Psoas muscle (tissue), 8 donors: ENCODE measurements around the gene KRTAP4-7. TPM values are rescaled to one million over a fixed set of nuclear protein-coding genes. Genes with fewer than 3 reads are reported as not detected.
"Not testable (repeated sequence)": the region's sequence is repeated elsewhere in the genome, so short reads cannot be mapped to it uniquely, and the experiment has no call there.

Experiments
- ATAC-seq, 4 donors: fragments of 200-7000 bp; cut with Tn5 transposase; one replicate each; pipeline ENCODE4 v1.9.1; 2020; ENCODE audit warnings: moderate library complexity in 3 of 4, mild to moderate bottlenecking in 2 of 4
- DNase-seq, 2 donors: peaks; one replicate each; pipeline ENCODE4 v3.0.0-alpha.2; 2020
- H3K27ac ChIP-seq: fragments of 200-600 bp; one replicate; pipeline ENCODE4 v1.8.0; 2022
- H3K27me3 ChIP-seq, 3 donors: fragments of 200-600 bp in 1 of 3; one replicate each; pipeline versions ENCODE4 v1.6.1 to v1.8.0; 2013 to 2022; ENCODE audit warnings: low read length in 2 of 3, mild to moderate bottlenecking in 2 of 3, moderate library complexity in 1 of 3; ENCODE audit not compliant: insufficient read depth in 3 of 3
- H3K36me3 ChIP-seq, 2 donors: fragments of 200-600 bp in 1 of 2; one replicate each; pipeline versions ENCODE4 v1.6.1 to v1.8.0; 2013 to 2022; ENCODE audit warnings: low read depth in 1 of 2, mild to moderate bottlenecking in 1 of 2, moderate library complexity in 1 of 2; ENCODE audit not compliant: insufficient read depth in 1 of 2
- H3K4me1 ChIP-seq: fragments of 200-600 bp; one replicate; pipeline ENCODE4 v1.8.0; 2022
- H3K4me3 ChIP-seq: fragments of 200-600 bp; one replicate; pipeline ENCODE4 v1.8.0; 2022; ENCODE audit warnings: mild to moderate bottlenecking
- H3K9me3 ChIP-seq: fragments of 200-600 bp; one replicate; pipeline ENCODE4 v1.8.0; 2022
- WGBS, 3 donors: extraction: QIAGEN DNeasy Blood & Tissue Kit; methylation state at CpG; one replicate each; pipeline versions ENCODE4 v1.1.6 to v1.1.7; 2013; 5-methylcytosine and 5-hydroxymethylcytosine counted together
- intact Hi-C, 2 donors: fragments of 100-400 bp; cut with DNase I; formaldehyde crosslinking; loops; one replicate each; pipeline versions ENCODE4 v1.11.0 to v1.14.2; 2022
- polyA plus RNA-seq, 3 donors: library from polyadenylated mRNA; stranded (reverse); fragments of 200-250 nt; gene quantifications; one replicate each; pipeline ENCODE4 v1.2.3, GENCODE V29; 2013
- total RNA-seq, 4 donors: library from RNA; stranded (reverse); fragmentation: NEBNext Ultra II Directional in 2 of 4; extraction: Animal tissue kit (Norgen Biotek cat#: 25700) in 2 of 4; gene quantifications; one replicate each; pipeline versions ENCODE4 v1.2.1 to v1.2.4, GENCODE V29; 2021 to 2023
- TF ChIP-seq, protein P1 (sequence below): fragments of 200-600 bp; IDR thresholded peaks from one replicate; pipeline ENCODE4 v1.8.0; 2022; ENCODE audit warnings: antibody characterized with exemption
- donor health status: healthy with polysubstance abuse.
- donor health status: DM: no; HTN: no; CAD: no; lungs with moderate emphysema.
- donor health status: Bipolar disorder and iron deficiency.
- donor health status: healthy.
- donor health status: DM: yes; HTN: yes; CAD: no.
- donor health status: DM: no; HTN: no; CAD: no.
- donor health status: DM: no; HTN: no; CAD: no.
- donor health status: DM: yes; HTN: yes; CAD: no.

Gene KRTAP4-7
- total and polyA plus RNA-seq, 7 donors = not detected

DNA sequence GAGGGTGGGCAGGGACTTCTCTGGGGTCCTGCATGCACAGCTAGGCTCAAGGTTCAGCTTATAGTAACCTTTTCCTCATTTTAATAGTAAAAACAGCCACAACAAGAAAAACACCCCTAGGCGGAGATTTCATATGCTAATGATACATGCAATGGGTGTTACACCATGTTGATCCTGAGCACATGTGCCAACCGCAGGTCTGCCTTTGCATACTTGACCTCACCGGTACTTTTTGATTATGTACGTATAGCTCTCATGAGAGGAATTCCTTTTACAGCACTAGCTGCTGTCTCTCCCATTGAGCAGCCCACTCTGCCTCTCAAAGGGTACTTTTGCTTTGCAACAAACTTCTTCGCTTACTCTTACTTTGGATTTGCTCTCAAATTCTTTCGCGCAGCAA is 12.1 kb downstream of the KRTAP4-7 start:
- TF ChIP-seq, protein P1, sequence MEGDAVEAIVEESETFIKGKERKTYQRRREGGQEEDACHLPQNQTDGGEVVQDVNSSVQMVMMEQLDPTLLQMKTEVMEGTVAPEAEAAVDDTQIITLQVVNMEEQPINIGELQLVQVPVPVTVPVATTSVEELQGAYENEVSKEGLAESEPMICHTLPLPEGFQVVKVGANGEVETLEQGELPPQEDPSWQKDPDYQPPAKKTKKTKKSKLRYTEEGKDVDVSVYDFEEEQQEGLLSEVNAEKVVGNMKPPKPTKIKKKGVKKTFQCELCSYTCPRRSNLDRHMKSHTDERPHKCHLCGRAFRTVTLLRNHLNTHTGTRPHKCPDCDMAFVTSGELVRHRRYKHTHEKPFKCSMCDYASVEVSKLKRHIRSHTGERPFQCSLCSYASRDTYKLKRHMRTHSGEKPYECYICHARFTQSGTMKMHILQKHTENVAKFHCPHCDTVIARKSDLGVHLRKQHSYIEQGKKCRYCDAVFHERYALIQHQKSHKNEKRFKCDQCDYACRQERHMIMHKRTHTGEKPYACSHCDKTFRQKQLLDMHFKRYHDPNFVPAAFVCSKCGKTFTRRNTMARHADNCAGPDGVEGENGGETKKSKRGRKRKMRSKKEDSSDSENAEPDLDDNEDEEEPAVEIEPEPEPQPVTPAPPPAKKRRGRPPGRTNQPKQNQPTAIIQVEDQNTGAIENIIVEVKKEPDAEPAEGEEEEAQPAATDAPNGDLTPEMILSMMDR = no peak
- H3K4me1 ChIP-seq = no peaks in the 10 kb centered on the region
- H3K36me3 ChIP-seq = no peaks in the 10 kb centered on the region
- no peak overlapping the region for H3K4me3 ChIP-seq
- WGBS, 3 donors = 82 to 86% (median 83%) methylated on average over 7 of the region's 7 CpGs
- intact Hi-C loops = no loop called here
- H3K27ac ChIP-seq = no peak overlapping the region
- DNase-seq = no peak
- ATAC-seq = no peak
- H3K27me3 ChIP-seq = peaks cover 0 to 4% (median 1%) of the 10 kb centered on the region in 3 donors
- H3K9me3 ChIP-seq = no peaks in the 10 kb centered on the region

DNA sequence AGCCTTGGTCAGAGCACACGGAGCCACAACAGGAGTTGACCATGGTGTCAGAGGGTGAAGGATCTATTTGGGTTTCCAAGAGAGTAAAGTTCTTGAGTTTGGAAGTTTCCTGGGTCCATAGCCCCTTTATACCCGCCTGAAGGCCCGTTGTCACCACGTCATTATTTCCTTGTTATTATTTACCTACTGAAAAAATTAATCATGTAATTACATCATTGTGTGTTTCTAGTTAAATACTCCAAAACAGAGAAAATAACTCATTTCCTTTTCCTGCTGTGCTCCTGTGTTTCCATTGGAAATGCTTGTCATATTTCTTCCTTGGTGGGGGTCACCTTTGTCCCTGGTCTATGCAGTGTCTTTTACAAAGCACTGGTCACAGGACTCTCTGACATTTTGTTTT is 14.1 kb downstream of the KRTAP4-7 start, which contains the start of gene KRTAP4-8:
TSS of gene KRTAP4-8 (minus strand) at position 101 of the 400 bp plus-strand sequence. CDS start at position 43, 58 bp downstream.
- Histone ChIP-seq H3K4me1 (no peaks in the 10 kb centered on the region), H3K27ac (no peak within 1 kb of the TSS), H3K9me3 (no peaks in the 10 kb centered on the region), H3K27me3 (peaks cover 0 to 4% (median 1%) of the 10 kb centered on the region in 3 donors), H3K36me3 (no peaks in the 10 kb centered on the region), H3K4me3 (no peak within 1 kb of the TSS)
- 72 to 76% (median 73%) methylated on average over 4 of the region's 4 CpGs for WGBS, 3 donors
- ATAC-seq = no peak
- intact Hi-C loops = no loop called here
- TF ChIP-seq, protein P1 = no peak
- no peak for DNase-seq

DNA sequence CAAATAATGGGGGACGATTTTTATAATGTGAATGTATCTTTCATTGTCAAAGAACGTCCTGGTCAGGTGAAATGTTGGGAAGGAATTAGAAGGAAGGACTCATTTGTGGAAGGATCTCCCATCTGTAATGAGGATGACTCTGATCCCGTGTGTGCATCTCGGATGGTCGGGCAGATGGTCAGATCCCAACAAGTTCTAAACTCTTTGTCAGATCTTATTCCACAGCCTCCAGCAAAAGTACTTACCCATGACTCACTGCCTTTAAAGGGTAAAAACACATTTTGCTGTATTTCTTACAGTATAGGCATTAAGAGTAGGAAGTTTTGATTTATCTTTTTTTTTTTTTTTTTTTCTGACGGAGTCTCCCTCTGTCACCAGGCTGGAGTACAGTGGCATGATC is 14.5 kb downstream of the KRTAP4-7 start:
- Histone ChIP-seq H3K4me3 (no peak overlapping the region), H3K4me1 (no peaks in the 10 kb centered on the region), H3K27me3 (peaks cover 0 to 6% (median 1%) of the 10 kb centered on the region in 3 donors), H3K27ac (no peak overlapping the region), H3K9me3 (no peaks in the 10 kb centered on the region), H3K36me3 (no peaks in the 10 kb centered on the region)
- WGBS, 3 donors = 74 to 86% (median 80%) methylated on average over 5 to 6 of the region's 6 CpGs
- intact Hi-C loops = no loop called here
- ATAC-seq = no peak
- TF ChIP-seq, protein P1 = no peak
- DNase-seq = no peak

DNA sequence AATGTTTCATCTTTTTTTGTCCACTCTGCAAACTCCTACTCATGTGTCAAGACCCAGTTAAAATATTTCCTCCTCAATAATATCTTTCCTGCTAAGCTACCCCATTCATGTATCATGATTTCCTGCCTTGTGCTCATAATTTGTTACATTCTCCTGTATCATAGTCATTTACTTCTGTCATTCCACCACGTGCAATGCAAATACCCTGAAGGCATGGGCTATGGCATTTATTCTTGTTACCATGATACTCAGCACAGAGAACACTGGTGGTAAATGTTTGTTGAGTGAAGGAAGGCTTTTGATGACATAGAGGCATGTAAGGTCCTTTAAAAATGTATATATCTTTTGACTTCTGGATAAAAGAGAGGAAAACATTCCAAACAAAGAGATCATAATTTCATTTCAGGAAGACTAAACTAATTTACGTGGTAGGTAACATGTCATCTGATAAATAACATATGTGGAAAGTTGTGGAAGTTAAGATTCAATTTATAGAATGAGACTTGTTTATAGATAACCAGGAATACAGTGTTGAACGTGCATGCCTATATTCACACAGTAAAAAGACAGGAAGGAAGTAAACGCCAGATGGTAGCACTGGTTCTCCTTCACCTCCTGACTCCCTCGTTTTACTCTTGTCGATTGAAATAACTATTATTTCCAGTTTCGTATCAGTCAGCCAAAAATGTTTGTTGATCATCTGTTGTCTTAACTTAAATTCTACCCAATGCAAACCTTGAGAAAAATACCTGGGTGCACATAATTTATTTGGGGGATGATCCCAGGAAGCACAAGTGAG is 15.9 kb downstream of the KRTAP4-7 start:
- H3K4me3 ChIP-seq, H3K4me1 ChIP-seq, H3K36me3 ChIP-seq, H3K27ac ChIP-seq, ATAC-seq, H3K27me3 ChIP-seq, H3K9me3 ChIP-seq, intact Hi-C loops, DNase-seq: not testable (repeated sequence)
- WGBS, 3 donors = 56 to 65% (median 64%) methylated on average over 7 of the region's 7 CpGs

DNA sequence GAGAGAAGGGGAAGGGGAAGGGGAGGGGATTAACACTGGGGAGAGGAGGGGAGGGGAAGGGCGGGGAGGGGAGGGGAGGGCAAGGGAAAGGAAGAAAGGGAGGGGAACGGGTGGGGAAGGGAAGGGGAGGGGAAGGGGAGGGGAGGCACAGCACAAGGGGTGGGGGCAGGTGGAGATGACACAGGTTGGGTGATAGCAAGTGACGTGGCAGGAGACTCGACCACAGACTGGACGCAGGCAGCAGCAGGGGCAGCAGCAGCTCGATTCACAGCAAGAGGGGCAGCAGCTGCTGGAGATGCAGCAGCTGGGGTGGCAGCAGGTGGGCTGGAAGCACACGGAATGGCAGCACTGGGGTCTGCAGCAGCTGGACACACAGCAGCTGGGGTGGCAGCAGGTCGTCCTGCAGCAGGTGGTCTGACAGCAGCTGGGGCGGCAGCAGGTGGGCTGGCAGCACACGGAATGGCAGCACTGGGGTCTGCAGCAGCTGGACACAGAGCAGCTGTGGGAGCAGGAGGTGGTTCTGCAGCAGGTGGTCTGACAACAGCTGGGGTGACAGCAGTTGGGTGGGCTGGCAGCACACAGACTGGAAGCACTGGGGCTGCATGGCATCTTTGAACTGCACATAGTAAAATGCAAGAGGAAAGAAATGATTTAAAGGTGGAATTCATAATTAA is 17.8 kb downstream of the KRTAP4-7 start, which contains the start of gene KRTAP4-16:
TSS of gene KRTAP4-16 (minus strand) at position 624 of the 674 bp plus-strand sequence. CDS start at position 624, 0 bp downstream.
- no peak within 1 kb of the TSS for H3K27ac ChIP-seq
- no peaks in the 10 kb centered on the region for H3K9me3 ChIP-seq
- TF ChIP-seq, protein P1 = no peak
- intact Hi-C loops = no loop called here
- DNase-seq (no peak), ATAC-seq (no peak)
- H3K4me3 ChIP-seq = no peak within 1 kb of the TSS
- 37 to 48% (median 42%) methylated on average over 8 to 10 of the region's 10 CpGs for WGBS, 3 donors
- peaks cover 0 to 12% (median 0%) of the 10 kb centered on the region in 3 donors for H3K27me3 ChIP-seq
- no peaks in the 10 kb centered on the region for H3K36me3 ChIP-seq
- H3K4me1 ChIP-seq = no peaks in the 10 kb centered on the region
